DOHH2 (cell line): ENCODE data around the gene FAM131A.

Experiments used
- CTCF ChIP-seq: fragments of 200-600 bp; sonication (generic); IDR thresholded peaks from one replicate; pipeline ENCODE4 v1.5.1; 2014; ENCODE audit warnings: antibody characterized with exemption, mild to moderate bottlenecking, low read depth, low read length; ENCODE audit not compliant: poor library complexity, severe bottlenecking
- EZH2phosphoT487 ChIP-seq: fragments of 200-600 bp; sonication (generic); IDR thresholded peaks from 2 replicates; pipeline ENCODE4 v1.6.1; 2017; ENCODE audit warnings: borderline replicate concordance, mild to moderate bottlenecking, antibody characterized with exemption, low read length, moderate library complexity, mixed read lengths

DNA sequence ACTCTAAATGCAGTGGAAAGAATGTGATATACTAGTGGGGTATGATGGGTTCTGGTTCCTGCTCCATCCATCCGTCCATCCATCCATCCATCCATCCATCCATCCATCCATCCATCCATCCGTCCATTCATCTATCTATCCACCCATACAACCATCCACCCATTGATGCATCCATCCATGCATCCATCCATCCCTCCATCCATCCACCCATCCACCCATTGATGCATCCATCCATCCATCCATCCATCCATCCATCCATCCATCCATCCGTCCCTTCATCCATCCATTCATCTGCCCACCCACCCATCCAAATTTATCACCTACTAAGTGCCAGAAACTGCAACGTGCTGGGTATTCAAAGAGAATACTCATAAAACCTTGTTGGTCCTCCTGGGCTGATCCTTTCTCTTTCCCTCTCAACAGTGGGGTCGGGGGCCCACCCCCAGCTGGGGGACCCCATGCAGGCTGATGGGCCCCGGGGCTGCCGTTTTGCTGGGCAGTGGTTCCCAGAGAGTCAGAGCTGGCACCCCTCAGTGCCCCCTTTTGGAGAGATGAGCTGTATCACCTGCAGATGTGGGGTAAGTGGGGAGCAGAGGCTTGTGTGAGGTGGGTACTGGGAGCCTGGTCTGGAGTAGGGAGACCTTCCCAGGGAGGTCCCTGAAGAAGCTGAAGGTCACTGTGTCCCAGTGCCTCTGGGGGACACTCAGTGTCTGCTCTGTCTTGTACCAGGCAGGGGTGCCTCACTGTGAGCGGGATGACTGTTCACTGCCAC lies 51.0 kb downstream of the FAM131A start:
- TF ChIP-seq CTCF (no peak), EZH2phosphoT487 (no peak)
